ENCODE measurements around the gene SEZ6. TPM values are rescaled to one million over a fixed set of nuclear protein-coding genes. Genes with fewer than 3 reads are reported as not detected.

The SEZ6 gene
- total and polyA plus RNA-seq, 2 of the 4 experiments (the other 2 are of a cell fraction): not detected

DNA sequence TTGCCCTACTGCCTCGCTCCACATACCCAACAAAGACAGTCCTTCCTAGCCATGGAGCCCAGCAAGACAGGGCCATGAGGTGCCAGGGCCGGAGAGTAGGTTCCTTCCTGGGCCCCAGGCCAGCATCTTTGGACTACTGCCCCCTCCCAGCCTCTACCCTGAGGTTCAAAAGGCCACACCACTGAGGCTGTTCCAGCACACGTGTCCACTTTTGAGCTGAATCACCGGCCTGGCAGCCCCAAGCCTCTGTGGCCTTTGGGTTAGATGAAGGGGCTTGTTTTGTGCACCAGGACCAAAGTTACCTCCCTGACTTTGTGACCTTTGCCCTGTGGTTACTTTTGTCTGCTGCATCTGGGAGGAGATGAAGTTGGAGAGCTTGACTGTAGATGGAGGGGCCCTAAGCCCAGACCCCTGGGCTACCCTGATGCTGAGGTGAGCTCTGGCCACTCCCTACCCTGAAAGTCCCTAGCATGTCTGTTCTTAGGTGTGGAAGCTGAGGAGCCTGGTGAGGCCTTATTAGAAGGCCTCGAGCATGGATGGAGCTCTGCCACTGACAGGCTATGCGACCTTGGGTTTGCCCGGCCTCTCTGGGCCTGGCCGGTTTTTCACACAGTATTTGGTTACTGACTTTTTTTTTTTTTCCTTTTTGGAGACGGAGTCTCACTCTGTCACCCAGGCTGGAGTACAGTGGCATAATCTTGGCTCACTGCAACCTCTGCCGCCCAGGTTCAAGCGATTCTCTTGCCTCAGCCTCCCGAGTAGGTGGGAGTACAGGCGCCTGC lies 12.0 kb downstream of the SEZ6 start:
- Histone ChIP-seq H2AFZ (replicated peaks; ENCODE audit: low read length, poor library complexity) (no peak overlapping the region), H3K36me3 (ENCODE audit: control insufficient read depth, insufficient read depth, low read length) (no peaks in the 10 kb centered on the region), H3K27ac (ENCODE audit: insufficient read depth, low read length) (no peak overlapping the region), H3K27me3 (ENCODE audit: control insufficient read depth, insufficient read depth, low read length) (peaks cover 40% of the 10 kb centered on the region), H3K14ac (replicated peaks; ENCODE audit: low read depth, low read length) (no peak overlapping the region), H3K79me1 (ENCODE audit: low read depth in 1 of 2, low read length in 2 of 2) (no peaks in the 10 kb centered on the region), H2AK9ac (replicated peaks; ENCODE audit: low read depth, low read length, poor library complexity) (no peak overlapping the region), H4K5ac (ENCODE audit: low read depth, low read length) (no peak overlapping the region), H4K8ac (ENCODE audit: low read depth in 2 of 2, low read length in 2 of 2) (no peak overlapping the region), H3K4me1 (ENCODE audit: control insufficient read depth, insufficient read depth, low read length) (no peaks in the 10 kb centered on the region), H2AK5ac (ENCODE audit: low read depth, low read length) (no peak overlapping the region), H2BK5ac (ENCODE audit: low read depth, low read length, poor library complexity, severe bottlenecking) (no peak overlapping the region), H4K91ac (ENCODE audit: insufficient read depth, low read depth, low read length) (no peak overlapping the region), H3K56ac (ENCODE audit: extremely low read depth, insufficient read depth, low read length) (no peak overlapping the region), H3K9me1 (ENCODE audit: insufficient read depth, low read length) (0 out of 2 replicates have a peak, but pooled peaks cover 5% of the 10 kb centered on the region), H2BK120ac (ENCODE audit: low read depth, low read length) (no peak overlapping the region), H3K9me3 (ENCODE audit: control insufficient read depth, insufficient read depth, low read length) (no peaks in the 10 kb centered on the region), H3K18ac (ENCODE audit: low read depth, low read length) (no peak overlapping the region), H2BK15ac (ENCODE audit: low read depth, low read length) (no peak overlapping the region), H3K4me2 (ENCODE audit: low read depth, low read length) (no peak overlapping the region), H4K20me1 (ENCODE audit: insufficient read depth, low read length) (no peaks in the 10 kb centered on the region; the same call in 1 of the 2 replicates), H3K9ac (ENCODE audit: low read depth, low read length) (no peak overlapping the region), H2BK20ac (ENCODE audit: low read depth, low read length) (no peak overlapping the region), H3K4me3 (ENCODE audit: insufficient read depth, low read depth, low read length) (no peak overlapping the region), H3K4ac (ENCODE audit: low read depth, low read length) (no peak overlapping the region), H3K23ac (ENCODE audit: low read depth, low read length) (no peak overlapping the region)
- ChIA-PET POLR2A (ENCODE audit: unreplicated experiment) (no interaction called here), CTCF (no interaction called here)
- intact Hi-C loops (cut with micrococcal nuclease): no loop called here
- TF ChIP-seq BHLHE40 (IDR thresholded peaks at IDR 0.05; ENCODE audit: low read depth, low read length) (no peak), RAD21 (IDR thresholded peaks at IDR 0.05; ENCODE audit: low read length) (no peak), CHD1 (IDR thresholded peaks at IDR 0.05; ENCODE audit: low read depth, low read length) (no peak), NFE2L2 (IDR thresholded peaks at IDR 0.05; ENCODE audit: low read depth, low read length) (no peak), MXI1 (IDR thresholded peaks at IDR 0.05; ENCODE audit: borderline replicate concordance, low read depth, low read length) (no peak), RFX5 (IDR thresholded peaks at IDR 0.05; ENCODE audit: low read depth, low read length) (no peak), USF2 (IDR thresholded peaks at IDR 0.05; ENCODE audit: low read depth, low read length) (no peak), SMC3 (IDR thresholded peaks at IDR 0.05; ENCODE audit: low read depth, low read length) (no peak), CEBPB (IDR thresholded peaks at IDR 0.05; ENCODE audit: low read depth, low read length) (no peak), FOS (IDR thresholded peaks at IDR 0.05; ENCODE audit: low read depth, low read length) (no peak), RCOR1 (IDR thresholded peaks at IDR 0.05; ENCODE audit: insufficient replicate concordance, low read length) (no peak), MAZ (IDR thresholded peaks at IDR 0.05; ENCODE audit: borderline replicate concordance, low read depth, low read length) (no peak), MAFK (IDR thresholded peaks at IDR 0.05; ENCODE audit: low read depth, low read length) (no peak), POLR2A (IDR thresholded peaks at IDR 0.05; ENCODE audit: low read depth, low read length) (no peak)
- TF ChIP-seq, protein P1, sequence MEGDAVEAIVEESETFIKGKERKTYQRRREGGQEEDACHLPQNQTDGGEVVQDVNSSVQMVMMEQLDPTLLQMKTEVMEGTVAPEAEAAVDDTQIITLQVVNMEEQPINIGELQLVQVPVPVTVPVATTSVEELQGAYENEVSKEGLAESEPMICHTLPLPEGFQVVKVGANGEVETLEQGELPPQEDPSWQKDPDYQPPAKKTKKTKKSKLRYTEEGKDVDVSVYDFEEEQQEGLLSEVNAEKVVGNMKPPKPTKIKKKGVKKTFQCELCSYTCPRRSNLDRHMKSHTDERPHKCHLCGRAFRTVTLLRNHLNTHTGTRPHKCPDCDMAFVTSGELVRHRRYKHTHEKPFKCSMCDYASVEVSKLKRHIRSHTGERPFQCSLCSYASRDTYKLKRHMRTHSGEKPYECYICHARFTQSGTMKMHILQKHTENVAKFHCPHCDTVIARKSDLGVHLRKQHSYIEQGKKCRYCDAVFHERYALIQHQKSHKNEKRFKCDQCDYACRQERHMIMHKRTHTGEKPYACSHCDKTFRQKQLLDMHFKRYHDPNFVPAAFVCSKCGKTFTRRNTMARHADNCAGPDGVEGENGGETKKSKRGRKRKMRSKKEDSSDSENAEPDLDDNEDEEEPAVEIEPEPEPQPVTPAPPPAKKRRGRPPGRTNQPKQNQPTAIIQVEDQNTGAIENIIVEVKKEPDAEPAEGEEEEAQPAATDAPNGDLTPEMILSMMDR (conservative IDR thresholded peaks at IDR 0.05; ENCODE audit: low read depth, low read length): no peak
- DNase-seq (no peak), ATAC-seq (ENCODE audit: low read depth) (no peak)
- no TSS peak for BruUV-seq (replicated peaks)
- dilution Hi-C loops (cut with HindIII; ENCODE audit: low sequenced_read_pairs, unreplicated experiment): no loop called here
- WGBS, 2 experiments (ENCODE audit: extremely low coverage in 2 of 2, insufficient read length in 1 of 2): 90% methylated on average over 2 of the region's 13 CpGs; no CpG with 5 or more reads in 1 of the 2 experiments
- in situ Hi-C loops (cut with MboI; ENCODE audit: low sequenced_read_pairs): no loop called here
